Measurements from ENCODE around the gene TRDN.
"Not testable (repeated sequence)": the region's sequence is repeated elsewhere in the genome, so short reads cannot be mapped to it uniquely, and the experiment has no call there.

TRDN gene

DNA sequence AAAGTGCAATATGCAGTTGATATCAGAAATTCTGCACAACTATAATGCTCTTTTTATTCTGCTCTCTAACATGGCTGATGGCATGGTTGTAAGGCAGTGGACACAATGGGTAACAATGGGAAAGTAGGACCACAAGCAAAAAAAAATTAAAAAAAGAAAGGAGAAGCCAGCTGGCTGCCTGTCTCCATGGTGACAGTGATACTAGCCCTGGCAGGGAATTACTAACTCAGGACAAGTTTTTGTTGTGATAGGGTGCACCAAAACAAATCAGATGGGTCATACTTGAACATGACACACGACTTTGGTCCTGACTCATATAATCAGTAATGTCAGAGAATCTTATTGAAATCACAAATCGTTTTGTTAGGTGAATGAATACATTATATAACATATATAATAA, 169.4 kb downstream of the TRDN start:
- TF ChIP-seq POLR2A (IDR thresholded peaks at IDR 0.05; ENCODE audit: low read length) = no peak
- no peak for TF ChIP-seq GATA1 (IDR thresholded peaks at IDR 0.05; ENCODE audit: low read depth, low read length)

DNA sequence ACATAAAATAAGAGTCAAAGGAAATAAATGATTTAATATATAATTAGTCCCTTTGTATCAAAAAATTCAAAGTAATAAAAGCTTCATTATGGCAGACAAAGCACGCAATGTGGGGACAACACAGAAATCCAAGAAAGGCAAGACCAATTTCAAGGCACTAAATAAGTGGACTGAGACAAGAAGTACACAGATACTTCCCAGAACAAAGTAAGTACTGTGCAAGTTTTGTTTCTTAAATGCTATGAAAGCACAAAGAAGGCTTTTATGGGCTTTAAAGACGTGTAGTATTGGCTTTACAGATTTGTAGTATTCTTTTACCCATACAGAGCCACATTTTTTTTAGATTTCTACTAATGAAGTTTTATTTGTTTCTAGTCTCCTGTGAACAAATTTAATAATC, 174.6 kb downstream of the TRDN start:
- TF ChIP-seq GATA1 (IDR thresholded peaks at IDR 0.05; ENCODE audit: low read depth, low read length) = no peak
- TF ChIP-seq POLR2A (IDR thresholded peaks at IDR 0.05; ENCODE audit: low read length) = no peak
- DNase-seq = no peak

More for the DNA sequence above, 169.4 kb downstream of the TRDN start:
- no peak for DNase-seq

GRCh38 chr6:123458218-123458617, 178.5 kb downstream of the TRDN start:
- no peak for DNase-seq
- no peak for TF ChIP-seq POLR2A (IDR thresholded peaks at IDR 0.05; ENCODE audit: low read length)
- TF ChIP-seq GATA1 (IDR thresholded peaks at IDR 0.05; ENCODE audit: low read depth, low read length) = no peak

- TF ChIP-seq POLR2A (IDR thresholded peaks at IDR 0.05; ENCODE audit: low read length) (no peak), GATA1 (IDR thresholded peaks at IDR 0.05; ENCODE audit: low read depth, low read length) (no peak)
- no peak for DNase-seq
Observed at GRCh38 chr6:123456836-123457235, 179.9 kb downstream of the TRDN start.

- TF ChIP-seq POLR2A (IDR thresholded peaks at IDR 0.05; ENCODE audit: low read length) = no peak
- TF ChIP-seq GATA1 (IDR thresholded peaks at IDR 0.05; ENCODE audit: low read depth, low read length) = no peak
- no peak for DNase-seq
Observed at GRCh38 chr6:123454448-123454847, 182.3 kb downstream of the TRDN start.

- DNase-seq = not testable (repeated sequence)
Observed at GRCh38 chr6:123453071-123453470, 183.7 kb downstream of the TRDN start.

GRCh38 chr6:123448306-123448884, 188.4 kb downstream of the TRDN start:
- TF ChIP-seq POLR2A (IDR thresholded peaks at IDR 0.05; ENCODE audit: low read length) = no peak
- no peak for TF ChIP-seq GATA1 (IDR thresholded peaks at IDR 0.05; ENCODE audit: low read depth, low read length)
- DNase-seq = no peak

- TF ChIP-seq POLR2A (IDR thresholded peaks at IDR 0.05; ENCODE audit: low read length) (no peak), GATA1 (IDR thresholded peaks at IDR 0.05; ENCODE audit: low read depth, low read length) (no peak)
- DNase-seq = no peak
Observed at GRCh38 chr6:123447315-123447937, 189.3 kb downstream of the TRDN start.

- DNase-seq = no peak
- TF ChIP-seq POLR2A (IDR thresholded peaks at IDR 0.05; ENCODE audit: low read length) (no peak), GATA1 (IDR thresholded peaks at IDR 0.05; ENCODE audit: low read depth, low read length) (no peak)
Observed at GRCh38 chr6:123439371-123439770, 197.4 kb downstream of the TRDN start.

GRCh38 chr6:123434186-123434585, 202.6 kb downstream of the TRDN start:
- DNase-seq = no peak
- no peak for TF ChIP-seq POLR2A (IDR thresholded peaks at IDR 0.05; ENCODE audit: low read length)
- no peak for TF ChIP-seq GATA1 (IDR thresholded peaks at IDR 0.05; ENCODE audit: low read depth, low read length)

DNA sequence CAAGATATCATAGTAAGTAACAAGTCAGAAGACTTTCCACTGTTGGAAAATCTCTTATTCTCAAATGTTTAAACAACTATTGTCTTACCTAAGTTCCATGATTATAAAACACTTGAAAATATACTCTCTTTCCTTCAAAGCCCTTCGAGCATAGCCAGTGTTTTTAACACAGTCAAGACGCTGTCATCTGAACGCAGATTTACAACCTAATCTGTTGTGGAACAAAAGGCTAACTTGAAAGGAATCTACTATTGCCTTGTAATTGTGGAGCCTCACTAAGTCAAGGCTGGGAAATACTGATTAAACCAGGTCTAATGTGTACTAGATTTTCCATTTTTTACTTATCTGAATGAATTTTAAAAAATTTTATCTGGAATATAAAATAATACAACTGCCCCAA, 205.8 kb downstream of the TRDN start:
- no peak for DNase-seq
- TF ChIP-seq POLR2A (IDR thresholded peaks at IDR 0.05; ENCODE audit: low read length) (no peak), GATA1 (IDR thresholded peaks at IDR 0.05; ENCODE audit: low read depth, low read length) (no peak)

- TF ChIP-seq POLR2A (IDR thresholded peaks at IDR 0.05; ENCODE audit: low read length) (no peak), GATA1 (IDR thresholded peaks at IDR 0.05; ENCODE audit: low read depth, low read length) (no peak)
Observed at GRCh38 chr6:123427008-123427407, 209.7 kb downstream of the TRDN start.

DNA sequence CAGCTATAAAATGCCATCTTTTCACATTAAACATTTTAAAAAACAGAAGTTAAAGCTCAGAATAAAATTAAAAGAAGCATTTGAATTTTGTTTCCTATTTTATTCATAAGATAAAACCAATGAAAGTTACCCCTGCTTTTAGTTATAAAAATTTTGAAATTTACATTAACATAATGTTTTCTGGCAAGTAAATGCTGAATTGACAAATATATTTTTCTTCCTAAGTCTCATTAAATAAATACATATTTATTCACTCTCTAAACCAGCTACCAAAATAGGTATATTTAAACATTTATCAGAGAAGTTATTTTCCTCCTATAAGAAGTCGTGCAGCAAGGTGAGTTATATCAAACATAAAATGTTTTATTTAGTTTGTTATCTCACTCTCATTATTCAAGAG, 213.6 kb downstream of the TRDN start:
- DNase-seq = no peak
- TF ChIP-seq POLR2A (IDR thresholded peaks at IDR 0.05; ENCODE audit: low read length) (no peak), GATA1 (IDR thresholded peaks at IDR 0.05; ENCODE audit: low read depth, low read length) (no peak)

More at GRCh38 chr6:123427008-123427407, 209.7 kb downstream of the TRDN start:
- no peak for DNase-seq

GRCh38 chr6:123420512-123420911, 216.2 kb downstream of the TRDN start:
- no peak for DNase-seq
- TF ChIP-seq POLR2A (IDR thresholded peaks at IDR 0.05; ENCODE audit: low read length) = no peak
- no peak for TF ChIP-seq GATA1 (IDR thresholded peaks at IDR 0.05; ENCODE audit: low read depth, low read length)

GRCh38 chr6:123418071-123418470, 218.7 kb downstream of the TRDN start:
- TF ChIP-seq POLR2A (IDR thresholded peaks at IDR 0.05; ENCODE audit: low read length) = no peak
- TF ChIP-seq GATA1 (IDR thresholded peaks at IDR 0.05; ENCODE audit: low read depth, low read length) = no peak
- DNase-seq = no peak

Measured in erythroblast (primary cell).